Ascending aorta (tissue), 2 donors: ENCODE measurements around the gene LTO1. TPM values are rescaled to one million over a fixed set of nuclear protein-coding genes. Genes with fewer than 3 reads are reported as not detected.

ENCODE experiments used
- DNase-seq, 2 donors: peaks; one replicate each; pipeline ENCODE4 v3.0.0-alpha.2; 2019; ENCODE audit warnings: low spot score in 2 of 2
- H3K27ac ChIP-seq, 2 donors: fragments of 200-600 bp; sonication (generic); one replicate each; pipeline ENCODE4 v1.5.1; 2016 to 2017; ENCODE audit warnings: mild to moderate bottlenecking in 1 of 2
- H3K27me3 ChIP-seq: fragments of 200-600 bp; sonication (generic); one replicate; pipeline ENCODE4 v1.5.1; 2017
- H3K36me3 ChIP-seq, 2 donors: fragments of 200-600 bp; sonication (generic); one replicate each; pipeline ENCODE4 v1.5.1; 2016
- H3K4me1 ChIP-seq, 2 donors: fragments of 200-600 bp; sonication (generic); one replicate each; pipeline ENCODE4 v1.5.1; 2016 to 2017; ENCODE audit warnings: mild to moderate bottlenecking in 1 of 2
- H3K4me3 ChIP-seq, 2 donors: fragments of 200-600 bp; sonication (generic); one replicate each; pipeline ENCODE4 v1.5.1; 2016 to 2017; ENCODE audit warnings: mild to moderate bottlenecking in 1 of 2
- H3K9me3 ChIP-seq, 2 donors: fragments of 200-600 bp; sonication (generic); one replicate each; pipeline ENCODE4 v1.5.1; 2016
- intact Hi-C: fragments of 100-400 bp; cut with DNase I; formaldehyde crosslinking; loops from one replicate; pipeline ENCODE4 v1.15.1; 2023
- total RNA-seq: library from RNA; depleted of rRNA; stranded (reverse); fragments of >200 nt; gene quantifications from one replicate; pipeline ENCODE4 v1.1.0, GENCODE V29; 2016
- TF ChIP-seq, protein P1 (sequence below), 3 experiments: fragments of 200-600 bp in 2 of 3; fragments of 450-650 bp in 1 of 3; sonication (generic) in 2 of 3; IDR thresholded peaks; one replicate each; pipeline ENCODE4 v1.5.1; 2016 to 2019; ENCODE audit warnings: antibody characterized with exemption in 3 of 3, mild to moderate bottlenecking in 1 of 3, moderate library complexity in 1 of 3

LTO1 gene
- total RNA-seq, 1 donor from 2014 or later, result 10.2 TPM

DNA sequence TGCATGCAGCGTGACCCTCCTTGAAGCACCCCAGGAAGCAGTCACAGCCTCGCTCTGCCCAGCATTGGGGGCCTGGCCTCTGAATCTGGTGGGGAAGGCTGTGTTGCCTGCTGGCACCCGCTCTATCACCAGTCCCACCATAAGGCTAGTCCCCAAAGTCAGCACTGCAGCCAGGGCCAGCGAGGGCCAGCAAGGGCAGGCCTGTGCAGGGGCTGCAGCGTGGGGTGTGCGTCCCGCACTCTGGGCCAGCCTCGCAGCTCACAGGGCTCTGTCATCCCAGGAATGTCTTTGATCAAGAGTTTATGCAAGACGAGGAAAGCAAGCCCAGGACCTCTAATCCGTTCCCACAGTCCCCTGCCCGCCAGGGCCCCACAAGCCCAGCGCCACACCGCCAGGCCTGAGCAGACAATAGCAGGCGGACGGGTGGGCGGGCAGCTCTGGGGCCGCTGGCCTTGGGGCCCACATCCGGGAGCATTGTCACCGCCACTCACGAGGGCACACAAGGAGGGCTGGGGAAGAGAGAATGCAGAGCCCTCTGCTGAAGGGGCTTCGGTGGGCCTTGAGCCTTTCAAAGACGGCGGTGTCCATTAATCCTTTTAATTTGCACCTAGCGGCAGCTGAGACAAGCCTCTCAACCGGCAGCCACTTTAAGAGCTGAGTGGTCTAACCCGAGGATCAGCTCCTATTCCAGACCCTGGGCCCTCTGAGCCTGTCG is 17.1 kb downstream of the LTO1 start:
- Histone ChIP-seq H3K4me3 (no peak overlapping the region), H3K36me3 (peaks cover 4 to 15% of the 10 kb centered on the region in 2 donors), H3K27me3 (no peaks in the 10 kb centered on the region), H3K4me1 (no peaks in the 10 kb centered on the region), H3K27ac (no peak overlapping the region), H3K9me3 (no peaks in the 10 kb centered on the region)
- TF ChIP-seq, protein P1, sequence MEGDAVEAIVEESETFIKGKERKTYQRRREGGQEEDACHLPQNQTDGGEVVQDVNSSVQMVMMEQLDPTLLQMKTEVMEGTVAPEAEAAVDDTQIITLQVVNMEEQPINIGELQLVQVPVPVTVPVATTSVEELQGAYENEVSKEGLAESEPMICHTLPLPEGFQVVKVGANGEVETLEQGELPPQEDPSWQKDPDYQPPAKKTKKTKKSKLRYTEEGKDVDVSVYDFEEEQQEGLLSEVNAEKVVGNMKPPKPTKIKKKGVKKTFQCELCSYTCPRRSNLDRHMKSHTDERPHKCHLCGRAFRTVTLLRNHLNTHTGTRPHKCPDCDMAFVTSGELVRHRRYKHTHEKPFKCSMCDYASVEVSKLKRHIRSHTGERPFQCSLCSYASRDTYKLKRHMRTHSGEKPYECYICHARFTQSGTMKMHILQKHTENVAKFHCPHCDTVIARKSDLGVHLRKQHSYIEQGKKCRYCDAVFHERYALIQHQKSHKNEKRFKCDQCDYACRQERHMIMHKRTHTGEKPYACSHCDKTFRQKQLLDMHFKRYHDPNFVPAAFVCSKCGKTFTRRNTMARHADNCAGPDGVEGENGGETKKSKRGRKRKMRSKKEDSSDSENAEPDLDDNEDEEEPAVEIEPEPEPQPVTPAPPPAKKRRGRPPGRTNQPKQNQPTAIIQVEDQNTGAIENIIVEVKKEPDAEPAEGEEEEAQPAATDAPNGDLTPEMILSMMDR (IDR thresholded peaks at IDR 0.05), result no peak
- intact Hi-C loops, result no loop called here
- no peak for DNase-seq

DNA sequence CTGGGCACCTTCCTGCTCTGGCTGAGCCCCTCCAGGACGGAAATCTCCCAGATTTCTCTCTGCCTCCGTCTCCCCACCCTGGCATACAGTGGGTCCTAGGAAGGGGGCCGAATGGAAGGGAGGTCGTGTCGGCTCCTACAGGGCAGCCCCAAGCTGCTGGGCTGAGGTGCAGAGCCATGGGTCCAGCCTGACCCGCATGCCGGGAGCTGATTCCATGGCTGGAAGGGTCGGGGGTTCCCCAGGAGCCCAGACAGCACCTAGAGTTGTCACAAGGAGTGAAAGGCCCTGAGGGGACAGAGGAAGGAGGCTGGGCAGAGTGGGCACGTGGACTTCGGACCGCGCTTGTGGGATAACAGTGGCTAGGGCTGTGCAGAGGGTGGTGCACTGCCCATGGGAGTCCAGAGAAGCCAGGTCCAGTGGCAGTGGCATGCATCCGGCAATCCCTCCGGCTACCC is 17.7 kb downstream of the LTO1 start:
- Histone ChIP-seq H3K4me1 (no peaks in the 10 kb centered on the region), H3K27ac (no peak overlapping the region), H3K4me3 (no peak overlapping the region), H3K9me3 (no peaks in the 10 kb centered on the region), H3K36me3 (peaks cover 9 to 19% of the 10 kb centered on the region in 2 donors), H3K27me3 (no peaks in the 10 kb centered on the region)
- no peak for DNase-seq
- intact Hi-C loops, result no loop called here
- TF ChIP-seq, protein P1 (IDR thresholded peaks at IDR 0.05), result no peak

DNA sequence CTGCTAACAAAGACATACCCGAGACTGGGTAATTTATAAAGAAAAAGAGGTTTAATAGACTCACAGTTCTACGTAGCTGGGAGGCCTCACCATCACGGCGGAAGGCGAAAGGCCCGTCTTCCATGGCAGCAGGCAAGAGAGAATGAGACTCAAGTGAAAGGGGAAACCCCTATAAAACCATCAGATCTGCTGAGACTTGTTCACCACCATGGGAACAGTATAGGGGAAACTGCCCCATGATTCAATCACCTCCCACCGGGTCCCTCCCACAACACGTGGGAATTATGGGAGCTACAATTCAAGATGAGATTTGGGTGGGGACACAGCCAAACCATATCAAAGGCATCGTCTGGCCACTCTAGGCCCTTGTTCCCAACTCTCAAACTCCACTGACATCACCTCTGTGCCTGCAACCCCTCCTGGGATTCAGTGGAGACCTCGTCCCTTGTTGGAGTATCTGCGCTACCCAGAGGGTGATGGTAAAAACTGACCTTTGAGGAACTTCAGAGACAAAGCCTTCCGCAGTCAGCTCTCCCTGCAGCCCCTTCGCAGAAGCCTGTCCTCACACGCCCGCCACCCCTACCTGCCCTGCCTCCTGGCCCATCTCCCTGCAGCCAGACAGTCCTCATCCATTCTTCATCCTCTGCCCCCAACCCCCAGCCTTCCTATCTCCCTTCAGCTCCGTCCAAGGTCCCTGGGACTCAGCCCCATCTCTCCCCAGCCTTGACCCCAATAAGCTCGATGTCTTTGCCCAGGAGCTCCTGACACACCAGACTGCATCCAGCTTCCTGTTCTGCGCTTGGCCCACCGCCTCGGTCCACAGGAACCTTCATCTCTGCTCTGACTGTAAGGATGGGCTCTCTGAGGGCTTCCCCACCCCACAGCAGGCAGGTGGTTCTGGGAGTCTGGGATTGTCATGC is 18.4 kb downstream of the LTO1 start:
- Histone ChIP-seq H3K4me3 (no peak overlapping the region), H3K4me1 (no peaks in the 10 kb centered on the region), H3K9me3 (no peaks in the 10 kb centered on the region), H3K27ac (no peak overlapping the region), H3K27me3 (no peaks in the 10 kb centered on the region), H3K36me3 (peaks cover 12 to 26% of the 10 kb centered on the region in 2 donors)
- no peak for DNase-seq
- TF ChIP-seq, protein P1 (IDR thresholded peaks at IDR 0.05), result no peak
- intact Hi-C loops, result no loop called here

DNA sequence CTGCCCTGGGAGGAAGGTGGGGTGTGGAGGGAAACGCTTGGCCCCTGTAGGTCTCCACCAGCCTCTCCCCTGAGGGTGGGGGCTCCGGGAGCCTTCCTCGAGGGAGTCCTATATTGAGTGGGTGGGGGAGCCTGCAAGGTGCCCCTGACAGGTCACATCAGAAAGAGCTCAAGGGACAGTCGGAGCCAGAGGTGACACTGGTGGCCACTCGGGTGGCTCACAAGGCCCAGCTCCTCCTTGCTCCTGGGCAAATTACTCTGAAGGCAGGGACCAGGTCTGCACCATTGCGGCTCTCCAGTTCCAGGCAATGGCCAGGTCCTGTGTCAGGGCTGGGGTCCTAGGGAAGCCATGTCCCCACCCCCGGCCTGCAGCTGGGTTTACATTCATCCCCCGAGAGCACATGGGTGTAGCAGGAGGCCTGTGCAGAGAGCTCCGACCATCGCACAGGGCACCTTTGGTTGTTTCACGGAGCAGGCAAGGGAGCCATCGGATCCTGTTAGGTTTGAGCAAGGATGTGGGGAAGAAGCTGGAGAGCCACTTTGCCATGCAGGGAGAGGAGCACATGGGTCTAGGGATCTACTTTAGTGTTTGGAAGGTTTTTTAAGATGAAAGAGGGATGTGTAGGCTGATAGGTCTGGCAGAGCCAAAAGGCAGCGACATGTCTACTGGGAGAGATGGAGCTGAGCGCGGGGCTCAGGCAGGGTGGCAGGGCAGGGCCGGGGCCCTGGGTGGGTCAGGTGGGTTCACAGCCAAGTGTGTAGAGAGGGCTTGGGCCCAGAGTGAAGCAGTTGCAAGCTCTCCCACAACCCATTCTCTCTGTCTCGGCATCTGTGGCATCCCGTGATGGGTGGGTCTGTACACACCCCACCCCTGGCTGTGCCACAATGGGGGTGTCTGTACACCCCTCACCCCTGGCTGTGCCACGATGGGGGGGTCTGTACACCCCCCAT is 19.4 kb downstream of the LTO1 start:
- no peak for DNase-seq
- Histone ChIP-seq H3K36me3 (peaks cover 22 to 36% of the 10 kb centered on the region in 2 donors), H3K9me3 (no peaks in the 10 kb centered on the region), H3K27me3 (no peaks in the 10 kb centered on the region), H3K4me1 (no peaks in the 10 kb centered on the region), H3K4me3 (no peak overlapping the region), H3K27ac (no peak overlapping the region)
- TF ChIP-seq, protein P1 (IDR thresholded peaks at IDR 0.05), result no peak
- intact Hi-C loops, result no loop called here
